HEK293 (cell line): ENCODE measurements around the gene TAGLN.

Experiments
- CTCF ChIA-PET: fragments of 350-600 bp; formaldehyde crosslinking; extraction: SDS; loops from one replicate; lab custom pipeline; 2021; ENCODE audit warnings: antibody characterized with exemption; lab: Yijun Ruan, JAX
- POLR2A ChIA-PET: fragments of 300-600 bp; formaldehyde crosslinking; extraction: SDS; loops from one replicate; lab custom pipeline; 2020; ENCODE audit warnings: antibody characterized with exemption, inconsistent platforms; lab: Yijun Ruan, JAX
- H3K27ac ChIP-seq: fragments of 200-500 bp; sonication (Bioruptor generic); 2 replicates; pipeline ENCODE4 v1.5.1; 2014; ENCODE audit warnings: low read depth, low read length, control low read depth, inconsistent platforms; ENCODE audit errors: extremely low read depth
- H3K36me3 ChIP-seq, 2 experiments: fragments of 200-500 bp in 1 of 2; sonication (Bioruptor generic) in 1 of 2; 1 replicate in 1 of 2; 2 replicates in 1 of 2; pipeline ENCODE4 v1.5.1; 2014 to 2017; ENCODE audit warnings: inconsistent platforms in 2 of 2, low read length in 2 of 2; ENCODE audit not compliant: control insufficient read depth in 2 of 2, insufficient read depth in 1 of 2
- H3K4me1 ChIP-seq: fragments of 200-500 bp; sonication (Bioruptor generic); 2 replicates; pipeline ENCODE4 v1.5.1; 2014; ENCODE audit warnings: mild to moderate bottlenecking, low read length, inconsistent platforms; ENCODE audit not compliant: control insufficient read depth, insufficient read depth
- H3K4me3 ChIP-seq: 2 replicates; pipeline ENCODE4 v1.5.1; 2011; ENCODE audit warnings: low read depth, mild to moderate bottlenecking, control low read depth, low read length, moderate library complexity
- H3K9me3 ChIP-seq: fragments of 200-500 bp; sonication (Bioruptor generic); 2 replicates; pipeline ENCODE4 v1.5.1; 2014; ENCODE audit warnings: low read depth, low read length, inconsistent platforms; ENCODE audit not compliant: control insufficient read depth, insufficient read depth
- BCL11A ChIP-seq: fragments of 450-650 bp; formaldehyde crosslinking; IDR thresholded peaks from 2 replicates; pipeline ENCODE4 v1.5.1; 2016; ENCODE audit warnings: low read depth, missing biosample characterization, missing genetic modification characterization
- GLIS1 ChIP-seq: fragments of 450-650 bp; formaldehyde crosslinking; IDR thresholded peaks from 2 replicates; pipeline ENCODE4 v1.5.1; 2016; ENCODE audit warnings: missing biosample characterization, missing genetic modification characterization
- HOXA7 ChIP-seq: sonication (generic); formaldehyde crosslinking; IDR thresholded peaks from 2 replicates; pipeline ENCODE4 v1.8.1; 2022; ENCODE audit warnings: missing genetic modification reagents, borderline replicate concordance
- KLF10 ChIP-seq: fragments of 450-650 bp; IDR thresholded peaks from 2 replicates; pipeline ENCODE4 v1.5.1; 2018; ENCODE audit warnings: missing biosample characterization, mild to moderate bottlenecking, missing genetic modification characterization
- KLF17 ChIP-seq: fragments of 450-650 bp; formaldehyde crosslinking; IDR thresholded peaks from 2 replicates; pipeline ENCODE4 v1.5.1; 2016; ENCODE audit warnings: missing biosample characterization, missing genetic modification characterization
- SP3 ChIP-seq: fragments of 450-650 bp; formaldehyde crosslinking; IDR thresholded peaks from 2 replicates; pipeline ENCODE4 v1.5.1; 2016; ENCODE audit warnings: missing biosample characterization, missing genetic modification characterization
- ZBTB17 ChIP-seq: fragments of 450-650 bp; formaldehyde crosslinking; IDR thresholded peaks from 2 replicates; pipeline ENCODE4 v1.5.1; 2016; ENCODE audit warnings: missing biosample characterization, missing genetic modification characterization
- ZBTB8A ChIP-seq: fragments of 450-650 bp; formaldehyde crosslinking; IDR thresholded peaks from 2 replicates; pipeline ENCODE4 v1.5.1; 2016; ENCODE audit warnings: missing biosample characterization, missing genetic modification characterization
- ZEB2 ChIP-seq: fragments of 450-650 bp; formaldehyde crosslinking; IDR thresholded peaks from 2 replicates; pipeline ENCODE4 v1.5.1; 2016; ENCODE audit warnings: missing biosample characterization, missing genetic modification characterization
- ZNF132 ChIP-seq: fragments of 450-650 bp; formaldehyde crosslinking; IDR thresholded peaks from 2 replicates; pipeline ENCODE4 v1.5.1; 2017; ENCODE audit warnings: missing biosample characterization, missing genetic modification characterization, borderline replicate concordance
- ZNF155 ChIP-seq: fragments of 450-650 bp; formaldehyde crosslinking; IDR thresholded peaks from 2 replicates; pipeline ENCODE4 v1.5.1; 2016; ENCODE audit warnings: missing biosample characterization, missing genetic modification characterization
- ZNF214 ChIP-seq: fragments of 450-650 bp; formaldehyde crosslinking; IDR thresholded peaks from 2 replicates; pipeline ENCODE4 v1.5.1; 2017; ENCODE audit warnings: missing biosample characterization, mild to moderate bottlenecking, missing genetic modification characterization, borderline replicate concordance
- ZNF335 ChIP-seq: fragments of 450-650 bp; formaldehyde crosslinking; conservative IDR thresholded peaks from 2 replicates; pipeline ENCODE4 v1.5.1; 2016; ENCODE audit warnings: missing biosample characterization, missing genetic modification characterization
- ZNF341 ChIP-seq: fragments of 450-650 bp; formaldehyde crosslinking; IDR thresholded peaks from 2 replicates; pipeline ENCODE4; 2016; ENCODE audit warnings: low read depth, missing biosample characterization, missing genetic modification characterization
- ZNF354C ChIP-seq: fragments of 450-650 bp; formaldehyde crosslinking; IDR thresholded peaks from 2 replicates; pipeline ENCODE4 v1.5.1; 2016; ENCODE audit warnings: missing biosample characterization, missing genetic modification characterization, low read depth, borderline replicate concordance
- ZNF555 ChIP-seq: fragments of 450-650 bp; formaldehyde crosslinking; conservative IDR thresholded peaks from 2 replicates; pipeline ENCODE4 v1.5.1; 2017; ENCODE audit warnings: missing biosample characterization, mild to moderate bottlenecking, missing genetic modification characterization, inconsistent platforms
- ZNF658 ChIP-seq: fragments of 450-650 bp; formaldehyde crosslinking; IDR thresholded peaks from 2 replicates; pipeline ENCODE4; 2016; ENCODE audit warnings: missing biosample characterization, missing genetic modification characterization
- ZNF670 ChIP-seq: fragments of 450-650 bp; formaldehyde crosslinking; IDR thresholded peaks from 2 replicates; pipeline ENCODE4 v1.5.1; 2016; ENCODE audit warnings: missing biosample characterization, missing genetic modification characterization, low read depth
- ZNF837 ChIP-seq: fragments of 450-650 bp; formaldehyde crosslinking; IDR thresholded peaks from 2 replicates; pipeline ENCODE4 v1.5.1; 2016; ENCODE audit warnings: missing biosample characterization, missing genetic modification characterization
- ZSCAN5A ChIP-seq: fragments of 450-650 bp; formaldehyde crosslinking; IDR thresholded peaks from 2 replicates; pipeline ENCODE4 v1.5.1; 2016; ENCODE audit warnings: missing biosample characterization, missing genetic modification characterization
- TF ChIP-seq, protein P1 (sequence below): fragments of 450-650 bp; formaldehyde crosslinking; IDR thresholded peaks from 2 replicates; pipeline ENCODE4 v1.5.1; 2016; ENCODE audit warnings: missing biosample characterization, missing genetic modification characterization, low read depth
- TF ChIP-seq, protein P2 (sequence below): fragments of 450-650 bp; IDR thresholded peaks from 2 replicates; pipeline ENCODE4 v1.5.1; 2018; ENCODE audit warnings: missing biosample characterization, mild to moderate bottlenecking, missing genetic modification characterization
- TF ChIP-seq, protein P3 (sequence below): fragments of 450-650 bp; formaldehyde crosslinking; IDR thresholded peaks from 2 replicates; pipeline ENCODE4 v1.5.1; 2017; ENCODE audit warnings: missing biosample characterization, missing genetic modification characterization
- TF ChIP-seq, protein P4 (sequence below): fragments of 450-650 bp; formaldehyde crosslinking; conservative IDR thresholded peaks from 2 replicates; pipeline ENCODE4 v1.5.1; 2016; ENCODE audit warnings: low read depth, missing biosample characterization, missing genetic modification characterization

The TAGLN gene

GRCh38 chr11:117231842-117232091 is 32.6 kb downstream of the TAGLN start, which contains the start of gene PCSK7 (continued):
- no peak for TF ChIP-seq ZSCAN5A (tag by site-specific recombination)

DNA sequence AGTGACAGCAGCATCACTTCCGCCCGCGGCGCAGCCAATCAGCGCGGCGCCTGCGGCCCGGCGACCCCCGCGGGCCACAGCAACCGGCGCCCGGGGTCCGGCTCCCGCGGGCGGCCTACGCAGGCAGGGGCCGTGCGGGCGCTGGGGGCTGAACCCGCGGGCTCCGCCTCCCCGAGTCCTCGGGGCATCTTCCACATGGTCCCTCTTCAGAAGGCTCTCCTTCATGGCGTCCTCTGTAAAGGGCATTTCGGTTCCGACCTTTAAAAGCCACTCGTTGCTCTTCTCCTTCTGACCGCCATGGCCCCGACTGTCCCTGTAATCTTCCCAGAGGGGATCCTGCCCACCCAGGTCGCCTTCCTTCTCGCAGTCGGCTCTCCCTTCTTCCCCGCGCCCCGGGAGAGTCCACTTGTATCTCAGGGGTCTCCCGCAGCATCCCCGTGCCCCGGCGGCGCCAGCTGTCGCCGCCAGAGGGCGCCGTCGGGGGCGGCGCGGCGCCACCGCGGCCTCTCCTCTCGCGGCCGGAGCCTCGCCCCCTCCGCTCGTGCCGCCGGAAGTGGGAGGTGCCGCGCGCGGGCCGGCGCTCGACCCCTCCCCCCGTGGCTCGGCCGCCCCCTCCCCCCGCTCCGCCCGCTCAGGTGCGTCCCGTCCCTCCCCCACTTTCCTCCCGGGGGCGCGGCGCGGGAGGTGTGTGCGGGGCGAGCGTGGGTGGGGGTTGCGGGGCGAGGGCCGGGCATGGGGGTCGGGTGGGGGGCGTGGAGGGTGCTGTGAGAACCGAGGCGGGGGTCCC is 33.1 kb downstream of the TAGLN start, which contains the start of gene RNF214:
Gene RNF214 (plus strand): TSS at position 580 of the 787 bp plus-strand sequence. CDS start 1,602 bp downstream, outside the sequence.
- ChIA-PET CTCF (interaction anchor here (0.5 to 8.1 kb wide), 12 partner anchors 10 to 575 kb away, joined by 3 to 71 read pairs (median 4); partner anchors contain the start of gene SIDT2), POLR2A (interaction anchor here (0.9 to 2.6 kb wide), 5 partner anchors 10 to 88 kb away, joined by 3 to 11 read pairs (median 4); partner anchors contain the start of genes BACE1 and PAFAH1B2)
- Histone ChIP-seq H3K4me3 (peak within 1 kb of the TSS; percentile 88), H3K27ac (peak within 1 kb of the TSS; percentile 74), H3K4me1 (no peaks in the 10 kb centered on the region), H3K9me3 (no peaks in the 10 kb centered on the region), H3K36me3 (peaks cover 0 to 43% of the 10 kb centered on the region in 2 experiments; a peak in 2 of 3 replicates)
- no peak for TF ChIP-seq ZNF132 (tag by site-specific recombination)
- TF ChIP-seq ZNF335 (tag by site-specific recombination) = peak; percentile 54
- TF ChIP-seq, protein P1, sequence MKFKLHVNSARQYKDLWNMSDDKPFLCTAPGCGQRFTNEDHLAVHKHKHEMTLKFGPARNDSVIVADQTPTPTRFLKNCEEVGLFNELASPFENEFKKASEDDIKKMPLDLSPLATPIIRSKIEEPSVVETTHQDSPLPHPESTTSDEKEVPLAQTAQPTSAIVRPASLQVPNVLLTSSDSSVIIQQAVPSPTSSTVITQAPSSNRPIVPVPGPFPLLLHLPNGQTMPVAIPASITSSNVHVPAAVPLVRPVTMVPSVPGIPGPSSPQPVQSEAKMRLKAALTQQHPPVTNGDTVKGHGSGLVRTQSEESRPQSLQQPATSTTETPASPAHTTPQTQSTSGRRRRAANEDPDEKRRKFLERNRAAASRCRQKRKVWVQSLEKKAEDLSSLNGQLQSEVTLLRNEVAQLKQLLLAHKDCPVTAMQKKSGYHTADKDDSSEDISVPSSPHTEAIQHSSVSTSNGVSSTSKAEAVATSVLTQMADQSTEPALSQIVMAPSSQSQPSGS (tag by site-specific recombination) = no peak
- TF ChIP-seq KLF17 (tag by site-specific recombination) = 0 out of 2 replicates have a peak, but pooled peaks have one; percentile 38
- 0 out of 2 replicates have a peak, but pooled peaks have one; percentile 10 for TF ChIP-seq GLIS1 (tag by site-specific recombination)
- TF ChIP-seq ZEB2 (tag by site-specific recombination) = peak; percentile 64
- TF ChIP-seq ZNF837 (tag by site-specific recombination) = no peak
- TF ChIP-seq ZNF658 (tag by site-specific recombination) = no peak
- TF ChIP-seq KLF10 (tag by site-specific recombination) = peak; percentile 39; the same call in 1 of the 2 replicates
- TF ChIP-seq, protein P2, sequence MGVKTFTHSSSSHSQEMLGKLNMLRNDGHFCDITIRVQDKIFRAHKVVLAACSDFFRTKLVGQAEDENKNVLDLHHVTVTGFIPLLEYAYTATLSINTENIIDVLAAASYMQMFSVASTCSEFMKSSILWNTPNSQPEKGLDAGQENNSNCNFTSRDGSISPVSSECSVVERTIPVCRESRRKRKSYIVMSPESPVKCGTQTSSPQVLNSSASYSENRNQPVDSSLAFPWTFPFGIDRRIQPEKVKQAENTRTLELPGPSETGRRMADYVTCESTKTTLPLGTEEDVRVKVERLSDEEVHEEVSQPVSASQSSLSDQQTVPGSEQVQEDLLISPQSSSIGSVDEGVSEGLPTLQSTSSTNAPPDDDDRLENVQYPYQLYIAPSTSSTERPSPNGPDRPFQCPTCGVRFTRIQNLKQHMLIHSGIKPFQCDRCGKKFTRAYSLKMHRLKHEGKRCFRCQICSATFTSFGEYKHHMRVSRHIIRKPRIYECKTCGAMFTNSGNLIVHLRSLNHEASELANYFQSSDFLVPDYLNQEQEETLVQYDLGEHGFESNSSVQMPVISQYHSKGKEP = no peak
- no peak for TF ChIP-seq ZNF214 (tag by site-specific recombination)
- no peak for TF ChIP-seq HOXA7
- no peak for TF ChIP-seq ZBTB17 (tag by site-specific recombination)
- TF ChIP-seq ZNF555 (tag by site-specific recombination) = no peak
- TF ChIP-seq BCL11A (tag by site-specific recombination) = no peak
- TF ChIP-seq ZNF341 (tag by site-specific recombination) = no peak
- TF ChIP-seq SP3 (tag by site-specific recombination) = peak; percentile 35; the same call in 1 of the 2 replicates
- TF ChIP-seq ZNF155 (tag by site-specific recombination) = no peak
- no peak for TF ChIP-seq ZNF354C
- no peak for TF ChIP-seq ZNF670 (tag by site-specific recombination)
- TF ChIP-seq, protein P3, sequence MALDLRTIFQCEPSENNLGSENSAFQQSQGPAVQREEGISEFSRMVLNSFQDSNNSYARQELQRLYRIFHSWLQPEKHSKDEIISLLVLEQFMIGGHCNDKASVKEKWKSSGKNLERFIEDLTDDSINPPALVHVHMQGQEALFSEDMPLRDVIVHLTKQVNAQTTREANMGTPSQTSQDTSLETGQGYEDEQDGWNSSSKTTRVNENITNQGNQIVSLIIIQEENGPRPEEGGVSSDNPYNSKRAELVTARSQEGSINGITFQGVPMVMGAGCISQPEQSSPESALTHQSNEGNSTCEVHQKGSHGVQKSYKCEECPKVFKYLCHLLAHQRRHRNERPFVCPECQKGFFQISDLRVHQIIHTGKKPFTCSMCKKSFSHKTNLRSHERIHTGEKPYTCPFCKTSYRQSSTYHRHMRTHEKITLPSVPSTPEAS (tag by site-specific recombination) = no peak
- peak; percentile 53; the same call in 1 of the 2 replicates for TF ChIP-seq ZBTB8A (tag by site-specific recombination)
- TF ChIP-seq, protein P4, sequence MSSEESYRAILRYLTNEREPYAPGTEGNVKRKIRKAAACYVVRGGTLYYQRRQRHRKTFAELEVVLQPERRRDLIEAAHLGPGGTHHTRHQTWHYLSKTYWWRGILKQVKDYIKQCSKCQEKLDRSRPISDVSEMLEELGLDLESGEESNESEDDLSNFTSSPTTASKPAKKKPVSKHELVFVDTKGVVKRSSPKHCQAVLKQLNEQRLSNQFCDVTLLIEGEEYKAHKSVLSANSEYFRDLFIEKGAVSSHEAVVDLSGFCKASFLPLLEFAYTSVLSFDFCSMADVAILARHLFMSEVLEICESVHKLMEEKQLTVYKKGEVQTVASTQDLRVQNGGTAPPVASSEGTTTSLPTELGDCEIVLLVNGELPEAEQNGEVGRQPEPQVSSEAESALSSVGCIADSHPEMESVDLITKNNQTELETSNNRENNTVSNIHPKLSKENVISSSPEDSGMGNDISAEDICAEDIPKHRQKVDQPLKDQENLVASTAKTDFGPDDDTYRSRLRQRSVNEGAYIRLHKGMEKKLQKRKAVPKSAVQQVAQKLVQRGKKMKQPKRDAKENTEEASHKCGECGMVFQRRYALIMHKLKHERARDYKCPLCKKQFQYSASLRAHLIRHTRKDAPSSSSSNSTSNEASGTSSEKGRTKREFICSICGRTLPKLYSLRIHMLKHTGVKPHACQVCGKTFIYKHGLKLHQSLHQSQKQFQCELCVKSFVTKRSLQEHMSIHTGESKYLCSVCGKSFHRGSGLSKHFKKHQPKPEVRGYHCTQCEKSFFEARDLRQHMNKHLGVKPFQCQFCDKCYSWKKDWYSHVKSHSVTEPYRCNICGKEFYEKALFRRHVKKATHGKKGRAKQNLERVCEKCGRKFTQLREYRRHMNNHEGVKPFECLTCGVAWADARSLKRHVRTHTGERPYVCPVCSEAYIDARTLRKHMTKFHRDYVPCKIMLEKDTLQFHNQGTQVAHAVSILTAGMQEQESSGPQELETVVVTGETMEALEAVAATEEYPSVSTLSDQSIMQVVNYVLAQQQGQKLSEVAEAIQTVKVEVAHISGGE (tag by site-specific recombination) = 0 out of 2 replicates have a peak, but pooled peaks have one; percentile 34
